ENCODE data around the gene RXRG. TPM values are rescaled to one million over a fixed set of nuclear protein-coding genes. Genes with fewer than 3 reads are reported as not detected.

RXRG gene
- total RNA-seq, 1 donor, result not detected

GRCh38 chr1:165483412-165483811 is 38.5 kb upstream of the RXRG start:
- DNase-seq (ENCODE audit: low read depth), result no peak
- TF ChIP-seq CTCF (IDR thresholded peaks at IDR 0.05; ENCODE audit: insufficient read depth, low read length), result no peak
- no peak overlapping the region for H3K4me3 ChIP-seq (ENCODE audit: low read depth, low read length)

- no peak overlapping the region for H3K4me3 ChIP-seq (ENCODE audit: low read depth, low read length)
- TF ChIP-seq CTCF (IDR thresholded peaks at IDR 0.05; ENCODE audit: insufficient read depth, low read length), result no peak
- DNase-seq (ENCODE audit: low read depth), result peak; percentile 85
Observed at GRCh38 chr1:165481820-165482532, 37.0 kb upstream of the RXRG start.

DNA sequence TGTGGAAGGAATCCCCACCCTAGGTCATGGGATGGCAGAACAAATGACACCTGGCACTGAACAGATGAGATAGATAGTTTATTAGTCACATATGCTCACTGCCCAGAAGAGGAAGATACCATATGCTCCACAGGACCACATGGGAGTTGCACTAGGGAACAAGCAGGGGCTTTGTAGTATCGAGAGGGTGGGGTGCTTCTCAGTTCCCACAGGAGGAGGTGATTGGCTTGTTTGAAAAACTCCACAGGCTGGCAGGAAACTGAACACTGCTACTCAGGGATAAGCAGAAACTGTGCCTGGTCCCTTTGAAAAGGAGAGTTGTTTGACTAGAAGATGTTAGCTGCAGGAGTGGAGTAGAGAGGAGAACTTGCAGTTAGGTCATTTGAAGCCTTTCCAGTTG is 31.9 kb upstream of the RXRG start:
- no peak for TF ChIP-seq CTCF (IDR thresholded peaks at IDR 0.05; ENCODE audit: insufficient read depth, low read length)
- DNase-seq (ENCODE audit: low read depth), result no peak
- H3K4me3 ChIP-seq (ENCODE audit: low read depth, low read length), result no peak overlapping the region

DNA sequence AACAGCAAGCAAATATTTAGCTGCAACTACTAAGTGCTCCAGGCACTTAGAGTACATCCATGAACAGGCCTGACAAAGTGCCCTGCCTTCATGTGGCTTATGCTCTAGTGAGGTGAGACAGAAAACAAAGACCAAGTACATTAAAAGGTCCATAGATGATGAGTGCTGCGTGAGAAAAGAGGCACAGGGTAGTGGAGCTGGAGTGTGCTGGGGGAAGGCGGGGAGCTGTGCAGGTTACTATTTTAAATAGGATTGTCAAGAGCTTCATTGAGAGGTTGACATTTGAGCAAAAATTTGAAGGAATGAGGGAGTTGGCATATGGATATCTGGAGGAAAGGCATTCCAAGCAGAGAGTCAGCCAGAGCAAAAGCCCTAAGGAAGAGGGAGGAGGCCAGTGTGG is 29.3 kb upstream of the RXRG start:
- no peak overlapping the region for H3K4me3 ChIP-seq (ENCODE audit: low read depth, low read length)
- TF ChIP-seq CTCF (IDR thresholded peaks at IDR 0.05; ENCODE audit: insufficient read depth, low read length), result no peak
- no peak for DNase-seq (ENCODE audit: low read depth)

GRCh38 chr1:165473081-165473480 is 28.2 kb upstream of the RXRG start:
- no peak for TF ChIP-seq CTCF (IDR thresholded peaks at IDR 0.05; ENCODE audit: insufficient read depth, low read length)
- no peak overlapping the region for H3K4me3 ChIP-seq (ENCODE audit: low read depth, low read length)
- no peak for DNase-seq (ENCODE audit: low read depth)

- TF ChIP-seq CTCF (IDR thresholded peaks at IDR 0.05; ENCODE audit: insufficient read depth, low read length), result no peak
- DNase-seq (ENCODE audit: low read depth), result no peak
- H3K4me3 ChIP-seq (ENCODE audit: low read depth, low read length), result no peak overlapping the region
Observed at GRCh38 chr1:165468726-165469249, 23.9 kb upstream of the RXRG start.

DNA sequence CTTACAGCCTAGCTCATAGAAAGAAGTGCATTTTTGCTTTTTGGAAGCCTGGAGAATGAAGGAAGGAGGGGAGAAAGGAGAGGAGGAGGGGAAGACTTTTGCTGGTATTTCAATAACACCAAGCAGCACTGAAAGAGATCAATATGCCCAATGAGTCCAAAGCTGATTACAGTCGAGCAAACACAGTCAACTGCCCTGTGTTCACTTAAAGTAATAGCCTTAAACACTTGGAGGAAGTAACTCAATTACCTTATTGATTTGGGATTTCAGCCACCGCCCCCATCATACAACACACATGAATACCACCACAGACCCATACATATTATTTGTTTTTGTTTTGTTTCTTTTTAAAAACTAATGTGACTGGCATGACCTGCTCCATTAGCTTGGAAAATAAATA is 23.3 kb upstream of the RXRG start:
- no peak for TF ChIP-seq CTCF (IDR thresholded peaks at IDR 0.05; ENCODE audit: insufficient read depth, low read length)
- DNase-seq (ENCODE audit: low read depth), result no peak
- no peak overlapping the region for H3K4me3 ChIP-seq (ENCODE audit: low read depth, low read length)
